HEK293 (cell line): ENCODE measurements around the gene IGDCC3.
A peak's percentile ranks its signal among the peaks of the same experiment; 100 is the strongest.

Experiments
- CTCF ChIA-PET: fragments of 350-600 bp; formaldehyde crosslinking; extraction: SDS; loops from one replicate; lab custom pipeline; 2021; ENCODE audit warnings: antibody characterized with exemption; lab: Yijun Ruan, JAX
- POLR2A ChIA-PET: fragments of 300-600 bp; formaldehyde crosslinking; extraction: SDS; loops from one replicate; lab custom pipeline; 2020; ENCODE audit warnings: antibody characterized with exemption, inconsistent platforms; lab: Yijun Ruan, JAX
- H3K27ac ChIP-seq: fragments of 200-500 bp; sonication (Bioruptor generic); 2 replicates; pipeline ENCODE4 v1.5.1; 2014; ENCODE audit warnings: low read depth, low read length, control low read depth, inconsistent platforms; ENCODE audit errors: extremely low read depth
- H3K36me3 ChIP-seq, 2 experiments: fragments of 200-500 bp in 1 of 2; sonication (Bioruptor generic) in 1 of 2; 1 replicate in 1 of 2; 2 replicates in 1 of 2; pipeline ENCODE4 v1.5.1; 2014 to 2017; ENCODE audit warnings: inconsistent platforms in 2 of 2, low read length in 2 of 2; ENCODE audit not compliant: control insufficient read depth in 2 of 2, insufficient read depth in 1 of 2
- H3K4me1 ChIP-seq: fragments of 200-500 bp; sonication (Bioruptor generic); 2 replicates; pipeline ENCODE4 v1.5.1; 2014; ENCODE audit warnings: mild to moderate bottlenecking, low read length, inconsistent platforms; ENCODE audit not compliant: control insufficient read depth, insufficient read depth
- H3K4me3 ChIP-seq: 2 replicates; pipeline ENCODE4 v1.5.1; 2011; ENCODE audit warnings: low read depth, mild to moderate bottlenecking, control low read depth, low read length, moderate library complexity
- H3K9me3 ChIP-seq: fragments of 200-500 bp; sonication (Bioruptor generic); 2 replicates; pipeline ENCODE4 v1.5.1; 2014; ENCODE audit warnings: low read depth, low read length, inconsistent platforms; ENCODE audit not compliant: control insufficient read depth, insufficient read depth
- BCL11B ChIP-seq: fragments of 450-650 bp; formaldehyde crosslinking; IDR thresholded peaks from 2 replicates; pipeline ENCODE4 v1.5.1; 2016; ENCODE audit warnings: low read depth, missing biosample characterization, missing genetic modification characterization
- GLIS2 ChIP-seq: fragments of 450-650 bp; formaldehyde crosslinking; IDR thresholded peaks from 2 replicates; pipeline ENCODE4 v1.5.1; 2016; ENCODE audit warnings: missing biosample characterization, missing genetic modification characterization
- HOXD13 ChIP-seq: sonication (generic); formaldehyde crosslinking; IDR thresholded peaks from 2 replicates; pipeline ENCODE4 v1.8.0; 2022; ENCODE audit warnings: missing genetic modification reagents, borderline replicate concordance
- ZIC2 ChIP-seq: fragments of 450-650 bp; formaldehyde crosslinking; IDR thresholded peaks from 2 replicates; pipeline ENCODE4 v1.5.1; 2016; ENCODE audit warnings: missing biosample characterization, missing genetic modification characterization
- ZNF121 ChIP-seq: fragments of 450-650 bp; formaldehyde crosslinking; IDR thresholded peaks from 2 replicates; pipeline ENCODE4 v1.5.1; 2016; ENCODE audit warnings: missing biosample characterization, missing genetic modification characterization
- ZNF202 ChIP-seq: fragments of 450-650 bp; formaldehyde crosslinking; IDR thresholded peaks from 2 replicates; pipeline ENCODE4 v1.5.1; 2016; ENCODE audit warnings: missing biosample characterization, missing genetic modification characterization, borderline replicate concordance
- ZNF426 ChIP-seq: fragments of 450-650 bp; formaldehyde crosslinking; IDR thresholded peaks from 2 replicates; pipeline ENCODE4 v1.5.1; 2017; ENCODE audit warnings: missing biosample characterization, missing genetic modification characterization, mild to moderate bottlenecking, inconsistent platforms, moderate library complexity
- ZNF677 ChIP-seq: fragments of 450-650 bp; IDR thresholded peaks from 2 replicates; pipeline ENCODE4 v1.5.0; 2018; ENCODE audit warnings: missing biosample characterization, mild to moderate bottlenecking, missing genetic modification characterization, moderate library complexity
- ZNF837 ChIP-seq: fragments of 450-650 bp; formaldehyde crosslinking; IDR thresholded peaks from 2 replicates; pipeline ENCODE4 v1.5.1; 2016; ENCODE audit warnings: missing biosample characterization, missing genetic modification characterization
- TF ChIP-seq, protein P1 (sequence below): fragments of 450-650 bp; formaldehyde crosslinking; IDR thresholded peaks from 2 replicates; pipeline ENCODE4 v1.5.1; 2016; ENCODE audit warnings: missing biosample characterization, missing genetic modification characterization
- TF ChIP-seq, protein P2 (sequence below): fragments of 450-650 bp; formaldehyde crosslinking; IDR thresholded peaks from 2 replicates; pipeline ENCODE4 v1.5.1; 2016; ENCODE audit warnings: missing biosample characterization, missing genetic modification characterization, borderline replicate concordance

The IGDCC3 gene

DNA sequence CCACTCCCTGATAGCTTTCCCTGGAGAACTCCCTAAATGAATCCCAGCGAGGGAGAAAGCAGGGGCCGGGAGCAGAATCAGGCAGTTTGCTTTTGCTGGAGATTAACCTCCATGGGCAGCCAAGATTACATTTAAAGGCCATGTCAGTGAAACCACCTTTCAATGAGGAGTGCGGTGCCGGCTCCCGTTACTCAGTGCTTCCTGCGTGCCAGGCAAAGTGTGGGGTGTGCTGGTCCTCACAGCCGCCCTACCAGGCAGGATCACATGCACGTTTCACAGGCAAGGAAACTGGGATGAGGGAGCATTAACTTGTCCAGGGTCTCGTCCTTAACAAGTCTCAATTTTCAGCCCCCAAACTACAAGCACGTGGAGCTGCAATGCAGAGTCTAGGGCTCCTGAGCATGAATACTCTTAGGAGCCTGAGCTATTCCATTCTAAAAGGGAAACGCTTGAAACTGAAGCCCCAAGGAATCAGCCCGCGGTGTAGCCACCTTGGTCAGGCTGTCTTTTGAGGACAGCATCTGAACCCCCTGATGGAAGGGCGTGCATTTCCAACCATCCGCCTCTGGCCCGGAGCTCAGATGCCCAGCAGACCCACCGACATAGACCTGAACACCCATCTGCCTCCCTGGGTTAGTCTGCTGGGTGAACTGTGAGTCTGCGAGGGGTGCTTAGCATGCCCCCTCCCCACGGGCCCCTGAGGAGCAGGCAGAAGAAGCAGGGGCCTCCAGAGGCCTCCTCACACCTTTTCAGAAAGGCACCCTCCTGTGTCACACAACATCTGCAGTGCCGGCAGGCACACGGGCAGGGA, 5.6 kb downstream of the IGDCC3 start:
- TF ChIP-seq HOXD13 (CRISPR knock-in tag) (no peak), ZNF837 (tag by site-specific recombination) (no peak), ZIC2 (tag by site-specific recombination) (peak; percentile 46), GLIS2 (tag by site-specific recombination) (no peak), ZNF677 (tag by site-specific recombination) (no peak)
- TF ChIP-seq, protein P1, sequence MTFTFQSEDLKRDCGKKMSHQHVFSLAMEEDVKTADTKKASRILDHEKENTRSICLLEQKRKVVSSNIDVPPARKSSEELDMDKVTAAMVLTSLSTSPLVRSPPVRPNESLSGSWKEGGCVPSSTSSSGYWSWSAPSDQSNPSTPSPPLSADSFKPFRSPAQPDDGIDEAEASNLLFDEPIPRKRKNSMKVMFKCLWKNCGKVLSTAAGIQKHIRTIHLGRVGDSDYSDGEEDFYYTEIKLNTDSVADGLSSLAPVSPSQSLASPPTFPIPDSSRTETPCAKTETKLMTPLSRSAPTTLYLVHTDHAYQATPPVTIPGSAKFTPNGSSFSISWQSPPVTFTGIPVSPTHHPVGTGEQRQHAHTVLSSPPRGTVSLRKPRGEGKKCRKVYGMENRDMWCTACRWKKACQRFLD (tag by site-specific recombination) = no peak
- Histone ChIP-seq H3K36me3 (no peaks in the 10 kb centered on the region; a peak in 1 of 3 replicates), H3K9me3 (no peaks in the 10 kb centered on the region), H3K4me1 (no peaks in the 10 kb centered on the region; the same call in 1 of the 2 replicates), H3K4me3 (no peak overlapping the region), H3K27ac (no peak overlapping the region)
- POLR2A ChIA-PET = interaction anchor here (1.1 kb wide), 2 partner anchors 51 to 68 kb away, joined by 3 to 4 read pairs; partner anchors contain the start of gene RNU5B-1
- CTCF ChIA-PET = interaction anchor here (0.6 to 2.1 kb wide), 4 partner anchors 13 to 56 kb away, joined by 3 to 10 read pairs (median 4); no protein-coding TSS in a partner anchor

DNA sequence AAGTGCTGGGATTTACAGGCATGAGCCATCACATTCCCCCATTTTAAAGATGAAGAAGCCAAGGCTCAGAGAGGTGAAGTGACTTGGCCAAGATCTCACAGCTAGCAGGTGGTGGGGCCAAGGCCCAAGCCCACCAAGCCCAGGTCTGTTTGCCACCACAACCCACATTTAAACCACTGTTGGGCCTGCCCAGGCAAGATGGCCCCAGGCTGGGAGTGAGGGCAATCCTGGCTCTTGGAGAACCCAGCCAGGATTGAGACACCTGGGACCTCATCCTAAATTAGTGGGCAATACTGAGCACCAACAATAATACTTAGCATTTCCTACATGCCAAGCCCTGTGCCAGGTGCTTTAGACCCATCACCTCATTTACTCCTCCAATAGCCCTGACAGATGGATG, 6.9 kb downstream of the IGDCC3 start:
- CTCF ChIA-PET = interaction anchor here (0.6 to 2.5 kb wide), 4 partner anchors 29 to 205 kb away, joined by 3 to 10 read pairs (median 4); no protein-coding TSS in a partner anchor
- POLR2A ChIA-PET = no interaction called here

DNA sequence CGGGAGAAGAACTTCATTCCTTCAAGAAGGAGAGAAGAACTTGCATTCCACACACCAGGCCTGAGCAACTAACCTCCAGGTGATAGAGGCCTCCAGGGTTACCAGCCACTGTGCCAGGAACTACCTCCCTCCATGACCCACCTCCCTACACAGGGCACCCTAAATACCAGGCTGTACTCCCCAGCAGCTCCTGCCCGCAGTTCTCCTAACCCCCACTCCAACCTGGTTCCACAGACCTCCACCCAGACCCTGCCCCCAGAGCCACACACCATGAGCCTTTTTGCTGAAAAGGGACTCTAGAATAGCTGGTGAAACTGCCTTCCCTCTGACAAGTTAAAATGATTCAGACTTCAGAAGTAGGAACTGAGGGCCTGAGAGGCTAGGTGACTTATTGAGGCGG, 8.2 kb downstream of the IGDCC3 start:
- CTCF ChIA-PET = interaction anchor here (2.5 kb wide), 1 partner anchor 51 kb away, joined by 10 read pairs; no protein-coding TSS in a partner anchor
- POLR2A ChIA-PET = no interaction called here

More for the DNA sequence above, 6.9 kb downstream of the IGDCC3 start:
- Histone ChIP-seq H3K36me3 (no peaks in the 10 kb centered on the region; a peak in 1 of 3 replicates), H3K27ac (no peak overlapping the region), H3K4me3 (no peak overlapping the region), H3K9me3 (no peaks in the 10 kb centered on the region), H3K4me1 (no peaks in the 10 kb centered on the region)
- no peak for TF ChIP-seq BCL11B (tag by site-specific recombination)
- 0 out of 2 replicates have a peak, but pooled peaks have one; percentile 25 for TF ChIP-seq ZNF121

More for the DNA sequence above, 8.2 kb downstream of the IGDCC3 start:
- TF ChIP-seq ZNF202 = no peak
- TF ChIP-seq, protein P2, sequence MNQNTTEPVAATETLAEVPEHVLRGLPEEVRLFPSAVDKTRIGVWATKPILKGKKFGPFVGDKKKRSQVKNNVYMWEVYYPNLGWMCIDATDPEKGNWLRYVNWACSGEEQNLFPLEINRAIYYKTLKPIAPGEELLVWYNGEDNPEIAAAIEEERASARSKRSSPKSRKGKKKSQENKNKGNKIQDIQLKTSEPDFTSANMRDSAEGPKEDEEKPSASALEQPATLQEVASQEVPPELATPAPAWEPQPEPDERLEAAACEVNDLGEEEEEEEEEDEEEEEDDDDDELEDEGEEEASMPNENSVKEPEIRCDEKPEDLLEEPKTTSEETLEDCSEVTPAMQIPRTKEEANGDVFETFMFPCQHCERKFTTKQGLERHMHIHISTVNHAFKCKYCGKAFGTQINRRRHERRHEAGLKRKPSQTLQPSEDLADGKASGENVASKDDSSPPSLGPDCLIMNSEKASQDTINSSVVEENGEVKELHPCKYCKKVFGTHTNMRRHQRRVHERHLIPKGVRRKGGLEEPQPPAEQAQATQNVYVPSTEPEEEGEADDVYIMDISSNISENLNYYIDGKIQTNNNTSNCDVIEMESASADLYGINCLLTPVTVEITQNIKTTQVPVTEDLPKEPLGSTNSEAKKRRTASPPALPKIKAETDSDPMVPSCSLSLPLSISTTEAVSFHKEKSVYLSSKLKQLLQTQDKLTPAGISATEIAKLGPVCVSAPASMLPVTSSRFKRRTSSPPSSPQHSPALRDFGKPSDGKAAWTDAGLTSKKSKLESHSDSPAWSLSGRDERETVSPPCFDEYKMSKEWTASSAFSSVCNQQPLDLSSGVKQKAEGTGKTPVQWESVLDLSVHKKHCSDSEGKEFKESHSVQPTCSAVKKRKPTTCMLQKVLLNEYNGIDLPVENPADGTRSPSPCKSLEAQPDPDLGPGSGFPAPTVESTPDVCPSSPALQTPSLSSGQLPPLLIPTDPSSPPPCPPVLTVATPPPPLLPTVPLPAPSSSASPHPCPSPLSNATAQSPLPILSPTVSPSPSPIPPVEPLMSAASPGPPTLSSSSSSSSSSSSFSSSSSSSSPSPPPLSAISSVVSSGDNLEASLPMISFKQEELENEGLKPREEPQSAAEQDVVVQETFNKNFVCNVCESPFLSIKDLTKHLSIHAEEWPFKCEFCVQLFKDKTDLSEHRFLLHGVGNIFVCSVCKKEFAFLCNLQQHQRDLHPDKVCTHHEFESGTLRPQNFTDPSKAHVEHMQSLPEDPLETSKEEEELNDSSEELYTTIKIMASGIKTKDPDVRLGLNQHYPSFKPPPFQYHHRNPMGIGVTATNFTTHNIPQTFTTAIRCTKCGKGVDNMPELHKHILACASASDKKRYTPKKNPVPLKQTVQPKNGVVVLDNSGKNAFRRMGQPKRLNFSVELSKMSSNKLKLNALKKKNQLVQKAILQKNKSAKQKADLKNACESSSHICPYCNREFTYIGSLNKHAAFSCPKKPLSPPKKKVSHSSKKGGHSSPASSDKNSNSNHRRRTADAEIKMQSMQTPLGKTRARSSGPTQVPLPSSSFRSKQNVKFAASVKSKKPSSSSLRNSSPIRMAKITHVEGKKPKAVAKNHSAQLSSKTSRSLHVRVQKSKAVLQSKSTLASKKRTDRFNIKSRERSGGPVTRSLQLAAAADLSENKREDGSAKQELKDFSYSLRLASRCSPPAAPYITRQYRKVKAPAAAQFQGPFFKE (tag by site-specific recombination) = no peak
- TF ChIP-seq ZNF426 (tag by site-specific recombination) = no peak
- Histone ChIP-seq H3K27ac (no peak overlapping the region), H3K36me3 (no peaks in the 10 kb centered on the region; a peak in 1 of 3 replicates), H3K4me1 (no peaks in the 10 kb centered on the region), H3K9me3 (no peaks in the 10 kb centered on the region), H3K4me3 (no peak overlapping the region)
